MM.1S (cell line): ENCODE data around the gene LAMA3.

ENCODE experiments used
- CTCF ChIP-seq: fragments of 300-600 bp; sonication (generic); IDR thresholded peaks from 2 replicates; pipeline ENCODE4 v1.5.1; 2016; ENCODE audit warnings: antibody characterized with exemption, low read length, mixed read lengths
- EZH2 ChIP-seq: fragments of 300-600 bp; sonication (generic); optimal IDR thresholded peaks from 2 replicates; pipeline ENCODE3; 2017; ENCODE audit warnings: low read depth, mild to moderate bottlenecking, antibody characterized with exemption, low read length, mixed read lengths

- TF ChIP-seq CTCF, result no peak
- TF ChIP-seq EZH2, result no peak
These were observed 177.8 kb downstream of the LAMA3 start for GRCh38 chr18:23867006-23867405.
